Keratinocyte (primary cell): ENCODE data around the gene ITGBL1.

ENCODE experiments used
- CTCF ChIP-seq, 3 experiments: IDR thresholded peaks in 1 of 3; conservative IDR thresholded peaks in 1 of 3; optimal IDR thresholded peaks in 1 of 3; 2 replicates in 2 of 3; 3 replicates in 1 of 3; pipeline versions ENCODE3 to v1.5.1; 2011; ENCODE audit warnings: low read length in 3 of 3, mild to moderate bottlenecking in 3 of 3, moderate library complexity in 2 of 3, control low read depth in 1 of 3, inconsistent platforms in 1 of 3; ENCODE audit not compliant: insufficient read depth in 2 of 3; ENCODE audit errors: extremely low read depth in 1 of 3
- EZH2 ChIP-seq: IDR thresholded peaks from one replicate; pipeline ENCODE4 v1.6.1; 2012; ENCODE audit warnings: inconsistent platforms, mild to moderate bottlenecking, low read length, moderate library complexity

DNA sequence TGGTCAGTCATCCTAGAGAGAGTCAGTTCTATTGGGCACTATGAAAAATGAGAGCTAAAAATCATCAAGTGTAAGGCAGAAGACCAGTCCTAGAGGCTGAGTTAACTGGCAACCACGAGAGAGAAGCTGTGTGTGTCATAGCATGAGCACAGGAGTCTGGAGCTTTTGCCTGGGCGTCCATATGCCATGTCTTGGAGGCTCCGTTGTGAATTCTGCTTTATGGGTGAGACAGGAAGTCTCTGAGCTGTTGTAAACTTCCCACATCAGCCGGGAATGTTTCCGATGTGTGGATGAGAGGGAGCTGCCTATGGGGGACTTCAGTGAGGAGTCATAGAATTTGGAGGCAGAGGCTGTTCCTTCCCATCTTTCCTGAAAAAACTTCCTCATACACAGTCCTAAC is 120.0 kb downstream of the ITGBL1 start:
- TF ChIP-seq CTCF (optimal IDR thresholded peaks at IDR 0.05 in 1 of 3, IDR thresholded peaks at IDR 0.05 in 1 of 3, conservative IDR thresholded peaks at IDR 0.05 in 1 of 3; ENCODE audit: extremely low read depth in 1 of 3, insufficient read depth in 2 of 3, low read length in 3 of 3) (no peak), EZH2 (no peak)
